Keratinocyte (primary cell): Measurements from ENCODE around the gene ATP13A1. TPM values are rescaled to one million over a fixed set of nuclear protein-coding genes. Genes with fewer than 3 reads are reported as not detected.

ENCODE experiments used
- DNase-seq: peaks from one replicate; pipeline ENCODE4 v3.0.0-alpha.2; 2011; ENCODE audit warnings: low read depth, missing footprints, low spot score
- FAIRE-seq: peaks from 2 replicates; lab custom pipeline; 2011; peaks lifted over from hg19 to GRCh38; lab: Jason Lieb, UNC
- H2AFZ ChIP-seq: 2 replicates; pipeline ENCODE4 v1.6.0; 2012; ENCODE audit warnings: low read length, control low read depth, inconsistent platforms; ENCODE audit not compliant: control insufficient read depth
- H3K27ac ChIP-seq: 2 replicates; pipeline ENCODE4 v1.5.1; 2011; ENCODE audit warnings: low read length; ENCODE audit not compliant: control insufficient read depth, insufficient read depth
- H3K27me3 ChIP-seq: 3 replicates; pipeline ENCODE4 v1.6.0; 2011; ENCODE audit warnings: low read length; ENCODE audit not compliant: control insufficient read depth, insufficient read depth; ENCODE audit errors: extremely low read depth
- H3K36me3 ChIP-seq, 2 experiments: 2 replicates in 1 of 2; 3 replicates in 1 of 2; pipeline ENCODE4 v1.5.1; 2011; ENCODE audit warnings: low read length in 2 of 2, mild to moderate bottlenecking in 1 of 2; ENCODE audit not compliant: control insufficient read depth in 2 of 2, insufficient read depth in 2 of 2; ENCODE audit errors: extremely low read depth in 1 of 2
- H3K4me1 ChIP-seq: 3 replicates; pipeline ENCODE4 v1.5.1; 2011; ENCODE audit warnings: low read length; ENCODE audit not compliant: control insufficient read depth, insufficient read depth; ENCODE audit errors: extremely low read depth
- H3K4me2 ChIP-seq: 3 replicates; pipeline ENCODE4 v1.6.0; 2011; ENCODE audit warnings: low read depth, low read length; ENCODE audit not compliant: control insufficient read depth, insufficient read depth; ENCODE audit errors: extremely low read depth
- H3K4me3 ChIP-seq, 3 experiments: fragments of 200-600 bp in 1 of 3; sonication (generic) in 1 of 3; 2 replicates in 2 of 3; 3 replicates in 1 of 3; pipeline ENCODE4 v1.5.1; 2011 to 2016; ENCODE audit warnings: low read length in 3 of 3, mild to moderate bottlenecking in 3 of 3, control low read depth in 2 of 3, inconsistent platforms in 1 of 3, low read depth in 1 of 3, mixed read lengths in 1 of 3, mixed run types in 1 of 3, moderate library complexity in 1 of 3; ENCODE audit not compliant: control insufficient read depth in 2 of 3, insufficient read depth in 2 of 3; ENCODE audit errors: extremely low read depth in 1 of 3
- H3K79me2 ChIP-seq: 2 replicates; pipeline ENCODE4 v1.6.0; 2012; ENCODE audit warnings: low read length; ENCODE audit not compliant: control insufficient read depth, insufficient read depth
- H3K9ac ChIP-seq: 3 replicates; pipeline ENCODE4 v1.6.0; 2011; ENCODE audit warnings: low read length; ENCODE audit not compliant: control insufficient read depth, insufficient read depth; ENCODE audit errors: extremely low read depth
- H3K9me1 ChIP-seq: 3 replicates; pipeline ENCODE4 v1.6.0; 2011; ENCODE audit warnings: low read length; ENCODE audit not compliant: control insufficient read depth, insufficient read depth; ENCODE audit errors: extremely low read depth
- H3K9me3 ChIP-seq: 2 replicates; pipeline ENCODE4 v1.5.1; 2012; ENCODE audit warnings: low read depth, low read length; ENCODE audit not compliant: control insufficient read depth
- H4K20me1 ChIP-seq: 3 replicates; pipeline ENCODE4 v1.6.0; 2011; ENCODE audit warnings: low read length; ENCODE audit not compliant: control insufficient read depth, insufficient read depth; ENCODE audit errors: extremely low read depth
- EZH2 ChIP-seq: IDR thresholded peaks from one replicate; pipeline ENCODE4 v1.6.1; 2012; ENCODE audit warnings: inconsistent platforms, mild to moderate bottlenecking, low read length, moderate library complexity
- dilution Hi-C: fragments of 300-500 bp; cut with MboI; formaldehyde crosslinking; loops from one replicate; pipeline ENCODE4 v1.7.0; 2020; ENCODE audit warnings: low sequenced_read_pairs; ENCODE audit not compliant: extremely low pct_ligation_motif_present
- polyA plus RNA-seq, 5 experiments: library from polyadenylated mRNA; depleted of rRNA in 3 of 5; stranded (reverse) in 3 of 5; stranded (forward) in 1 of 5; unstranded in 1 of 5; fragments of >200 nt; gene quantifications; 1 replicate in 1 of 5; 2 replicates in 3 of 5; 3 replicates in 1 of 5; pipeline versions ENCODE4 v1.2.1 to v1.2.3, GENCODE V29; 2011 to 2012; ENCODE audit warnings: missing spikeins in 2 of 5, low read depth in 1 of 5, low replicate concordance in 1 of 5
- TF ChIP-seq, protein P1 (sequence below), 3 experiments: IDR thresholded peaks in 1 of 3; conservative IDR thresholded peaks in 1 of 3; optimal IDR thresholded peaks in 1 of 3; 2 replicates in 2 of 3; 3 replicates in 1 of 3; pipeline versions ENCODE3 to v1.5.1; 2011; ENCODE audit warnings: low read length in 3 of 3, mild to moderate bottlenecking in 3 of 3, moderate library complexity in 2 of 3, control low read depth in 1 of 3, inconsistent platforms in 1 of 3; ENCODE audit not compliant: insufficient read depth in 2 of 3; ENCODE audit errors: extremely low read depth in 1 of 3

The ATP13A1 gene
- polyA plus RNA-seq, 1 donor (not counting 4 experiments of a cell fraction or from before 2014, with no cell fraction given) = 9.8 TPM

DNA sequence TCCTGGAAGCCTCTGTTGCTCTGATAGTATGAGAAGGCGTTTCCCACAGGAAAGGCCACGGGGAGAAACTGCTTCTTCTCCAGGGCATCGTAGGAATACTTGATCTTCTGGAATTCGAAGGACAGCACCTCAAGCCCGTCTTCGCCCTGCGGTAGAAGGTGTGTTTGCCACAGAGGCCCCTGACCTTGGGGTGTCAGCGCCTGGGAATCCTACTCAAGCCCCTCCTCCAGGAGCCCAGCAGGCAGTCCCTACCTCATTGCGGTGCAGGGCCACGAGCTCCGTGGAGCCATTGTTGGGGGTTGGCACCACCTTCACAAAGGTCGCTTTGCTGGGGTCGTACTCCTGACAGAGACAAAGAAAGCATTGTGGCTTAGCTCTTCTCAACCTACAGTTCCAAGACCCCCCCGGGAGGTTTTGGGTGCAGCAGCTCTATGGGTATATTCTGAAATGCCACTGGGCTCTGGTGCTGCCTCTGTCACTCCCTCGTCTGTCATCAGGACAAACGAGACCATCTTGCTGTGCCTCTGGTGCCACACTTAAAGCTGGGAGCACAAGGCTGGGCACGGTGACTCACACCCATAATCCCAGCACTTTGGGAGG, 3.7 kb downstream of the ATP13A1 start:
- Histone ChIP-seq H2AFZ (no peak overlapping the region), H3K27ac (no peak overlapping the region), H3K79me2 (peaks cover 35% of the 10 kb centered on the region), H3K4me3 (no peak overlapping the region), H3K27me3 (no peaks in the 10 kb centered on the region), H3K9me3 (no peaks in the 10 kb centered on the region), H3K9me1 (no peaks in the 10 kb centered on the region), H3K4me1 (peaks cover 16% of the 10 kb centered on the region), H3K9ac (no peak overlapping the region), H3K4me2 (no peak overlapping the region), H4K20me1 (peaks cover 6% of the 10 kb centered on the region), H3K36me3 (peaks cover 32 to 40% of the 10 kb centered on the region in 2 experiments)
- no peak for TF ChIP-seq EZH2
- TF ChIP-seq, protein P1, sequence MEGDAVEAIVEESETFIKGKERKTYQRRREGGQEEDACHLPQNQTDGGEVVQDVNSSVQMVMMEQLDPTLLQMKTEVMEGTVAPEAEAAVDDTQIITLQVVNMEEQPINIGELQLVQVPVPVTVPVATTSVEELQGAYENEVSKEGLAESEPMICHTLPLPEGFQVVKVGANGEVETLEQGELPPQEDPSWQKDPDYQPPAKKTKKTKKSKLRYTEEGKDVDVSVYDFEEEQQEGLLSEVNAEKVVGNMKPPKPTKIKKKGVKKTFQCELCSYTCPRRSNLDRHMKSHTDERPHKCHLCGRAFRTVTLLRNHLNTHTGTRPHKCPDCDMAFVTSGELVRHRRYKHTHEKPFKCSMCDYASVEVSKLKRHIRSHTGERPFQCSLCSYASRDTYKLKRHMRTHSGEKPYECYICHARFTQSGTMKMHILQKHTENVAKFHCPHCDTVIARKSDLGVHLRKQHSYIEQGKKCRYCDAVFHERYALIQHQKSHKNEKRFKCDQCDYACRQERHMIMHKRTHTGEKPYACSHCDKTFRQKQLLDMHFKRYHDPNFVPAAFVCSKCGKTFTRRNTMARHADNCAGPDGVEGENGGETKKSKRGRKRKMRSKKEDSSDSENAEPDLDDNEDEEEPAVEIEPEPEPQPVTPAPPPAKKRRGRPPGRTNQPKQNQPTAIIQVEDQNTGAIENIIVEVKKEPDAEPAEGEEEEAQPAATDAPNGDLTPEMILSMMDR (optimal IDR thresholded peaks at IDR 0.05 in 1 of 3, IDR thresholded peaks at IDR 0.05 in 1 of 3, conservative IDR thresholded peaks at IDR 0.05 in 1 of 3; ENCODE audit: extremely low read depth in 1 of 3, insufficient read depth in 2 of 3, low read length in 3 of 3) = no peak
- no peak for DNase-seq
- dilution Hi-C loops = no loop called here
- FAIRE-seq = no peak

DNA sequence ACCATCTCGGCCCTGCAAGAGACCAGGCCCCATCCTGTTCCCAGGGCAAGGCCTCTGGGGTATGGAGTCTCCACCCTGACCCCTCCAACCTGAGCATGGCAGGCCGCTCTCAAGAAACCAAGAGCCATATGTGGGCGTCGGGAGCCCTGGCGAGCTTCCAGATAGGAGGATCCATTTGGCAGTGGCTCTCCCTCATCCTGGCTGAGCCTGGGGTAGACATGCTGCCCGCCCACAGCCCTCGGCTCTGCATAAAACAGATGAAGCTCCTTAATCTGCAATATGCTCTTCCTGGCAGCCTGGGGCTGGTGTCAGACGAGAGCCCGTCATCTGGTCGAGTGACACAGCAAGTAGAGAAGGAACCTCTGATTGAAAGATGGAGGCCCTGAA, 6.1 kb downstream of the ATP13A1 start:
- Histone ChIP-seq H3K4me2 (no peak overlapping the region), H3K9ac (no peak overlapping the region), H3K27me3 (no peaks in the 10 kb centered on the region), H3K9me1 (no peaks in the 10 kb centered on the region), H3K27ac (no peak overlapping the region), H2AFZ (no peak overlapping the region), H3K36me3 (peaks cover 41 to 55% of the 10 kb centered on the region in 2 experiments), H4K20me1 (peaks cover 6% of the 10 kb centered on the region), H3K4me3 (no peak overlapping the region), H3K9me3 (no peaks in the 10 kb centered on the region), H3K4me1 (peaks cover 12% of the 10 kb centered on the region), H3K79me2 (peaks cover 23% of the 10 kb centered on the region)
- FAIRE-seq (no peak), DNase-seq (no peak)
- dilution Hi-C loops = no loop called here
- TF ChIP-seq, protein P1 (optimal IDR thresholded peaks at IDR 0.05 in 1 of 3, IDR thresholded peaks at IDR 0.05 in 1 of 3, conservative IDR thresholded peaks at IDR 0.05 in 1 of 3; ENCODE audit: extremely low read depth in 1 of 3, insufficient read depth in 2 of 3, low read length in 3 of 3) = no peak
- TF ChIP-seq EZH2 = no peak
